HEK293T (cell line): ENCODE measurements around the gene SLC22A4.

Source experiments
- ARNT ChIP-seq: fragments of 450-650 bp; IDR thresholded peaks from 2 replicates; pipeline ENCODE4 v1.6.1; 2017; ENCODE audit warnings: mild to moderate bottlenecking
- HDGF ChIP-seq: fragments of 450-650 bp; IDR thresholded peaks from 2 replicates; pipeline ENCODE4 v1.6.1; 2017; ENCODE audit warnings: antibody characterized with exemption, borderline replicate concordance
- PKNOX1 ChIP-seq: fragments of 450-650 bp; IDR thresholded peaks from 2 replicates; pipeline ENCODE4 v1.6.1; 2016
- SP1 ChIP-seq: fragments of 450-650 bp; IDR thresholded peaks from 2 replicates; pipeline ENCODE4 v1.6.1; 2017

GRCh38 chr5:132335402-132335801 lies 41.2 kb downstream of the SLC22A4 start:
- TF ChIP-seq HDGF, result no peak
- no peak for TF ChIP-seq PKNOX1
- TF ChIP-seq ARNT, result no peak
- TF ChIP-seq SP1, result no peak
